C4-2B (cell line): ENCODE data around the gene PIR.

Experiments used
- ZFX ChIP-seq: fragments of 450-650 bp; IDR thresholded peaks from 2 replicates; pipeline ENCODE4 v1.6.1; 2017
- TF ChIP-seq, protein P1 (sequence below): fragments of 450-650 bp; conservative IDR thresholded peaks from 2 replicates; pipeline ENCODE4 v1.5.1; 2017; ENCODE audit warnings: mild to moderate bottlenecking

DNA sequence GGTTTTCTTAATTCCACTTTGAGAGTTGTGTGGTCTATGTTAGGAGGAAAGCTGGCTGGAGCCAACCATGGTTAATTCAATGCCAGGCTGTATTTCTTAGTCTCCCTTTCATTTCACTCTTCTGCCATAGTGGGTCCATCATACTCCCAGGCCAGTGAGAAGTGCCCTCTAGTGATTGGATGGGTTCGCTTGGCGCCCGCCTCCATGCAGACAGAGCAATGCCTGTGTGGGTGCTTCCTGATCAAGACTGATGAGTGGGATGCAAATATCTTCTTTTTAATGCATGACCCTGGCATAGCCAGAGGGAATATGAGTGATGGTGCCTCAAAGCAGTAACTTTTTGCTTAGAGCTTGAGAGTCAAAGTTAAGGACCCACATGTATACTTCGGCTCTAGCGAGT is 13.9 kb upstream of the PIR start:
- TF ChIP-seq, protein P1, sequence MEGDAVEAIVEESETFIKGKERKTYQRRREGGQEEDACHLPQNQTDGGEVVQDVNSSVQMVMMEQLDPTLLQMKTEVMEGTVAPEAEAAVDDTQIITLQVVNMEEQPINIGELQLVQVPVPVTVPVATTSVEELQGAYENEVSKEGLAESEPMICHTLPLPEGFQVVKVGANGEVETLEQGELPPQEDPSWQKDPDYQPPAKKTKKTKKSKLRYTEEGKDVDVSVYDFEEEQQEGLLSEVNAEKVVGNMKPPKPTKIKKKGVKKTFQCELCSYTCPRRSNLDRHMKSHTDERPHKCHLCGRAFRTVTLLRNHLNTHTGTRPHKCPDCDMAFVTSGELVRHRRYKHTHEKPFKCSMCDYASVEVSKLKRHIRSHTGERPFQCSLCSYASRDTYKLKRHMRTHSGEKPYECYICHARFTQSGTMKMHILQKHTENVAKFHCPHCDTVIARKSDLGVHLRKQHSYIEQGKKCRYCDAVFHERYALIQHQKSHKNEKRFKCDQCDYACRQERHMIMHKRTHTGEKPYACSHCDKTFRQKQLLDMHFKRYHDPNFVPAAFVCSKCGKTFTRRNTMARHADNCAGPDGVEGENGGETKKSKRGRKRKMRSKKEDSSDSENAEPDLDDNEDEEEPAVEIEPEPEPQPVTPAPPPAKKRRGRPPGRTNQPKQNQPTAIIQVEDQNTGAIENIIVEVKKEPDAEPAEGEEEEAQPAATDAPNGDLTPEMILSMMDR, result no peak
- TF ChIP-seq ZFX, result no peak
